Amniotic stem cell (primary cell): Measurements from ENCODE around the gene CLOCK.
A peak's percentile ranks its signal among the peaks of the same experiment; 100 is the strongest.
"Not testable (repeated sequence)": the region's sequence is repeated elsewhere in the genome, so short reads cannot be mapped to it uniquely, and the experiment has no call there.

Source experiments
- DNase-seq: peaks from one replicate; lab custom pipeline; 2025; lab: John Stamatoyannopoulos, UW

Gene CLOCK

GRCh38 chr4:55546756-55547465 is at the start of gene CLOCK:
Gene CLOCK, minus strand, starts transcription at chr4:55546909. Its CDS starts 64,124 bp downstream, at chr4:55482785.
- DNase-seq: peak; percentile 82

GRCh38 chr4:55592014-55592413 is 45.3 kb upstream of the CLOCK start, which contains the start of gene PDCL2:
Gene PDCL2, minus strand, starts transcription at chr4:55592245. Its CDS starts 136 bp downstream, at chr4:55592109.
- no peak for DNase-seq

- DNase-seq: no peak
Observed at GRCh38 chr4:55588160-55588559, 41.5 kb upstream of the CLOCK start.

- DNase-seq: not testable (repeated sequence)
Observed at GRCh38 chr4:55582773-55583172, 36.1 kb upstream of the CLOCK start.

- DNase-seq: no peak
Observed at GRCh38 chr4:55578341-55579010, 31.8 kb upstream of the CLOCK start.

- no peak for DNase-seq
Observed at GRCh38 chr4:55575513-55575912, 28.8 kb upstream of the CLOCK start.

GRCh38 chr4:55574252-55574651 is 27.5 kb upstream of the CLOCK start:
- DNase-seq: no peak

- no peak for DNase-seq
Observed at GRCh38 chr4:55571806-55572205, 25.1 kb upstream of the CLOCK start.

GRCh38 chr4:55568905-55569504 is 22.3 kb upstream of the CLOCK start:
- no peak for DNase-seq

- no peak for DNase-seq
Observed at GRCh38 chr4:55561889-55562288, 15.2 kb upstream of the CLOCK start.

- no peak for DNase-seq
Observed at GRCh38 chr4:55560096-55560495, 13.4 kb upstream of the CLOCK start.

GRCh38 chr4:55554453-55555030 is 7.8 kb upstream of the CLOCK start:
- peak; percentile 15 for DNase-seq

GRCh38 chr4:55553441-55554201 is 6.9 kb upstream of the CLOCK start:
- DNase-seq: no peak

GRCh38 chr4:55551964-55552363 is 5.3 kb upstream of the CLOCK start:
- DNase-seq: not testable (repeated sequence)

GRCh38 chr4:55549888-55550287 is 3.2 kb upstream of the CLOCK start:
- DNase-seq: peak; percentile 45

- no peak for DNase-seq
Observed at GRCh38 chr4:55547918-55548317, 1.2 kb upstream of the CLOCK start.

- no peak for DNase-seq
Observed at GRCh38 chr4:55547466-55547770, 709 bp upstream of the CLOCK start.

GRCh38 chr4:55546506-55546755 is 278 bp downstream of the CLOCK start:
- DNase-seq: no peak

GRCh38 chr4:55545641-55546505 is 836 bp downstream of the CLOCK start:
- peak; percentile 47 for DNase-seq

- DNase-seq: no peak
Observed at GRCh38 chr4:55545151-55545550, 1.6 kb downstream of the CLOCK start.

GRCh38 chr4:55543858-55544257 is 2.9 kb downstream of the CLOCK start:
- no peak for DNase-seq

GRCh38 chr4:55540271-55540670 is 6.4 kb downstream of the CLOCK start:
- no peak for DNase-seq
